Activated CD8-positive, alpha-beta memory T cell treated with anti-CD3 and anti-CD28 coated beads for 4 hours (primary cell): ENCODE results near the gene XCL2.
"Not testable (repeated sequence)": the region's sequence is repeated elsewhere in the genome, so short reads cannot be mapped to it uniquely, and the experiment has no call there.

Experiments used
- DNase-seq, 2 donors: peaks; one replicate each; pipeline ENCODE4 v3.0.0-alpha.2; 2020; ENCODE audit warnings: low read depth in 2 of 2

Gene XCL2

DNA sequence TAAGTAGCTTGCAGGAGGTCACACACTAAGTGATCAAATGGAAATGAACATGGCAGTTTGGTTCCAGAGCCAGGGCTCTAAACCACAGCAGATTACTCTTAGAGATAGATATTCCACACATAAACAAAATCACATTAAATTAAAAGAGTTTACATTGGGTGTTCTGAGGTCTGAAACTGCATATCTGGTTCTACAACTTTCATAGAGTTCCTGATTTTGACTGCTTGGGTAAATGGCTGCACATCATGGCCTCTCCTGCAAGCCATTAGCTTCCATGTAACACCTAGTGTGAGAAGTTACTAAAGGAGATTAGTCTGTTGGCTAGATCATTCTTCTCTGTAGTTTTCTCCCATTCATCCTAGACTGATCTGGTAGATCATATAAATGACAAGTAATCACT lies 12.8 kb upstream of the XCL2 start:
- DNase-seq: no peak

GRCh38 chr1:168555508-168556046 lies 11.8 kb upstream of the XCL2 start:
- no peak for DNase-seq

DNA sequence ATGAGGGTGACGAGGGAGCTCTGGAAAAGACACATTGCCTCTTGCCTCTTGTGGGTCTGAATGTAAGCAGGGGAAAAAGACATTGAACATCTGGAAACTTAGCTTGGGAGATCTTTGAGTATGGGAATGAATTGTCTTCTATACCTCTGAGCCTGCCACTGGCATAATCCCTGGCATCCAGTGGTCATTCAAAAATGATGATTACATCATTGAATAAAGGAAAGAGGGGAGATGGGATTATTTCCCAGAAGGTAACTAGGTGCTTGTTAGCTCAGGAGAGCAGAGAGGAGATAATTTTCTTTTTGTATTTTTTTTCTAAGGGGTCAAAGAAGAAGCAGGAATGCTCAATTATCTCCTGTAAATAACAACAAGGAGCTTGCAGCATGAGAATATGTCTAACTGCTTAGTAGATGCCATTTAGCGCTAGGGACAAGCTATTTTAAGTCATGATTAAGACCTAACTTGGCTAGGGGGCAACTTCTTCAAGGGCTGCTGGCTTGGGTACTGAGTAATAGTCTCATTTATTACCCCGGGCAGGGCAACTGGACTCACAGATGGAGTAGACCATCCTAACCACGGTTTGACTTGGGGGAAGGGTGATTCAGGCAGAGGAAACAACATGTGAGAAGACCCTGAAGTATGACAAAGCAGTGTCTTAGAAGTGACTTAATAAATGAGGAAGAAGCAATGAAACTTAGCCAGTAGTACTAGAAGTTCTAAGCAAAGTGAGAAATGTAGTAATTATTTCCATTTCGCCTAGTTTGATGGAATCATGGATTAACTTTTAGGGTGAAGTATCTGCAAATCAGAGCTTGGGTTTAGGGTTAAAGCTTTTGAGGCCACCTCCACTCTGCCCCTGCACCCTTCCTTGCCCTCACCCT lies 11.0 kb upstream of the XCL2 start:
- no peak for DNase-seq

- no peak for DNase-seq
These were observed 10.1 kb upstream of the XCL2 start for GRCh38 chr1:168553680-168554553.

- no peak for DNase-seq
These were observed 9.2 kb upstream of the XCL2 start for GRCh38 chr1:168552961-168553360.

- DNase-seq: no peak
These were observed 7.9 kb upstream of the XCL2 start for GRCh38 chr1:168551688-168552087.

- no peak for DNase-seq
These were observed 7.2 kb upstream of the XCL2 start for GRCh38 chr1:168550971-168551370.

DNA sequence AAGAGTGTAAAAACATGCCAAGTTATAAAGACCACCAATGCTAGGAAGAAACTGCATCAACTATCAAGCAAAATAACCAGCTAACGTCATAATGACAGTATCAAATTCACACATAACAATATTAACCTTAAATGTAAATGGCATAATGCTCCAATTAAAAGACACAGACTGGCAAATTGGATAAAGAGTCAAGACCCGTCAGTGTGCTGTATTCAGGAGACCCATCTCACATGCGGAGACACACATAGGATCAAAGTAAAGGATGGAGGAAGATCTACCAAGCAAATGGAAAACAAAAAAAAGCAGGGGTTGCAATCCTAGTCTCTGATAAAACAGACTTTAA lies 2.7 kb upstream of the XCL2 start:
- not testable (repeated sequence) for DNase-seq

DNA sequence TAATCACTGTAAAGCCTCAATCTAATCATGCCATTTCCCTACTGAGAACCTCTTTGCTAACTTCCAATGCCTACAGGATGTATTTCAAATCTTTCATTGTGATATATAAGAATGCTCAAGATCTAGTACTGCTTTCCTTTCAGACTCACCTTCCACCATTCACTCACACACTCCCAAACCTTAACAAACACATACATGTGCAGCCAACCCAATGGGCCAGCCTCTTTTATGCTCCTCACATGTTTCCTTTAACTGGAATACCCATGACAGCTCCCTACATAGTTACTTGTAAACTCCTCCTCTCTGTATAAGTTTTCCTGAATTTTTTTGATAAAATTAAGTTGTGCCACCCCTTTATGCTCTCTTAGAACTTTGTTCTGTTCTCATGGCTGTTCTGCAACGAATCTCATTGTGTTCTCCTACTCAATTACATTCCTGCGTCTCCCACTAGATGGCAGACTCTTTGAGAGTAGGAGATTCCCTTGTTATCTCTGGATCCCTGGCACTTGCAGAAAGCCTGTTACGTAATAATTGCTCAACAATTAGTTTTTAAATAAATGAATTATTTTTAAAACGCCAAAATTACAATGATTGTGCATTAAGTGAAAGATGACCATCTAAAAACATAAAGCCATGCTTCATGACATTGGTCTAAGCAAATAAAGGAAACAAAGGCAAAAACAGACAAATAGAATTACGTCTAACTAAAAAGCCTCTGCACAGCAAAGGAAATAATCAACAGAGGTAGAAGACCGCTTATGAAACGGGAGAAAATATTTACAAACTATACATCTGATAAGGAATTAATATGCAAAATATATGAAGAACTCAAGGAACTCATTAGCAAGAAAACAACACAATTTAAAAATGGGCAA lies 2.1 kb upstream of the XCL2 start:
- DNase-seq: not testable (repeated sequence)

DNA sequence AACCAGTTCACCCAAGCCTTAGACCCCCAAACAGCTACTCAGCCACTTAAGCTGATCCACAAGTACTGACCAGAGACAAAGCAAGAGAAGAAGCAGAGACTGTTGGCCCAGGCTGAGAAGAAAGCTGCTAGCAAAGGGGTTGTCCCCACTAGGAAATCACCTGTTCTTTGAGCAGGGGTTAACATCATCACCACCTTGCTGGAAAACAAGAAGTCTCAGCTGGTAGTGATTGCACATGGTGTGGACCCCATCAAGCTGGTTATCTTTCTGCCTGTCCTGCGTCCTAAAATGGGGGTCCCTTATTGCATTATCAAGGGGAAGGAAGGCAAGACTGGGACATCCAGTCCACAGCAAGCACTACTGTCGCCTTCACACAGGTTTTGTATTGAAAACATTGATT lies 819 bp downstream of the XCL2 start:
- DNase-seq: not testable (repeated sequence)

GRCh38 chr1:168540798-168541197 lies 3.0 kb downstream of the XCL2 start:
- DNase-seq: not testable (repeated sequence)

DNA sequence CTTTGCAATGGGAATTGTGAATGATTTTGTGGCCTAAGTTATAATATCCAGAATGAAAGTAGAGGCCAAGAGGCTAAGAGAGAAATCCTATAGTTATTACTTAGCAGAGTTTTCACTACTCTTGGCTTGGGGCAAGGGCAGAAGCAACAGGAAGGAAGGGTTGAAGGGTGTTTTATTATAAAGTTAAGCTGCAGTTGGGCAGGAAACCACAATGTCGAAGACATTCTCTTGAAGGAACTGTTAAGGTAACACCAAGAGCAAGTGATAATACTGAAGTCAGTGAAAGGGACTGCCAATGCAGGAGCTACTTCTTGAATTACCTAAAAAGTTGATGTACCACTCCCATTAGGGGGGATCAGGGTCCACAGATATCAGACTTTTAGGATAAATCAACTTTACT lies 8.3 kb downstream of the XCL2 start:
- no peak for DNase-seq

DNA sequence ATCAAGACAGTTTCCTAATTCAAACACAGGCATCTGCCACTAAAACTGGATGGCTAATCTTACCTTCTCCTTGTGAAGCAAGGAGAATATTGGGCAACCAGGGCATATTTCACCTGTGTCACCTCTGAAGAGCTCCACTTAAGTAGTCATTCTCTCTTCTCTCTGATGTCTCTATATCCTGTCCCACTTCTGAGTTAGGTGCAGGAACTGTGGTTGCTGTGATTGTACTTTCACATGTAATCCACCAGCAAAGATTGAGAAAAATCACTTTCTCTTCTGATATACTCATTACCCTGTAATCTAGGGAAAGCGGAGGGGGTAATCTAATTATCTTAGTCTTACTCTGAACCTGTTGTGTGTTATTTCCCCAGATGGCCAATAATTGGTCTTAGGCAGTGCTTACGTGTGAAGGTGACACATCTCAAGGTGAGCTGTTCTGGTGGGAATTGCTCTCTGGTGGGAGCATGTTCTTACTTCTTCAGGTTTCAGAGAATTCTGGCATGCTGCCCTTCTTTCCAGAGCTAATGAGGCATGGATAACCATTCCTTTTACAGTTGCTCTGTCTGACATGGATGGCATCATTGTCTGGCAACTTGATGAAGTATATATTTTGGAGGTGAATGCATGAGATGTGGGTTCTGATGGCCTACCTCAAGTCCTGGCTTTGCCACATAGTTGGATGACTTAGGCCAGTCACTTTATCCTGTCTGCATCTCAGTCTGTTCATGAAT lies 12.0 kb downstream of the XCL2 start:
- DNase-seq: no peak

- DNase-seq: no peak
These were observed 14.3 kb downstream of the XCL2 start for GRCh38 chr1:168529518-168529917.

DNA sequence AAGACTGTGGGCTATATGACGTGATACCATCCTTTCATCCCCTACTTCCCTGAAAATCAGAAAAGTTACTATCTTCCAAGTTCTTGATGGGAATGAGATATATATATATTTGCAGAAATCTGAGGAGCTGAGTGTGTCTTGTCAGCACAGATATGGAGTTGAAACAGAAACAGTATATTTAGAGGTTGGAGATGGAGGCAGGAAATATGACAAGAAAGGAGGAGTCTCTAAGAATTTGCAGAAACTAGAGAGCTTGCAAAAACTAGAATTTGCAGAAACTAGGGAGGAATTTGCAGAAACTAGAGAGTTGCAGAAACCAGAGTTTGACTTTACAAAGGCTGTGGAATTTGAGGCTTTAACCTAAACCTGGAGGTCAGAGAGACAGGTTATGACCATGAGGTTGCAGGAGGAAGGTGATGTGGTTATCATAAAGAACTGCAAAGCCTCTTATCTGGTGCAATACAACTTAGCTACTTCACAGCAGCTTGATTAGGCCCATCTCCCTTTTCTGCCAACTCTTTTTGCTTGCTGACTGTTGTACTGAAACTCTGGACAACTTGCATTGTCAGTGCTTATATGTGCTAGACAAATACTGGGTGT lies 22.3 kb downstream of the XCL2 start:
- no peak for DNase-seq

GRCh38 chr1:168520832-168521231 lies 23.0 kb downstream of the XCL2 start:
- no peak for DNase-seq

- DNase-seq: no peak
These were observed 23.6 kb downstream of the XCL2 start for GRCh38 chr1:168520052-168520751.

DNA sequence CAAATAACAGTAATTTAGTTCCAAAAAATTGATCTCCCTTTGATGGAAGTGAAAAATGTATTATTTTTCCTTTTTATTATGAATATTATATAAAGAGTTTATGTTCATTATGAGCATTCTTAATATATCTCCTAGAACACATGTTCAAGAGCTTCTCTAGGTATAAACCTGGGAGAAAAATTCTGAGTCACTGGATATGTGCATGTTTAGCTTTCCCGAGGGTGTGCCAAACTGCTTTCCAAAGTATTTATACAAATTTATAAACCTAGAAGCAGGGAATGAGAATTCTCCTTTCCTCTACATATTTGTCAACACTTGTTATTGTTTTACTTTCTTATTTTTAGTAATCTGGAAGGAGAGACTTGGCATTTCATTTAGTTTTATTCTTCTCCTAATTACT lies 25.0 kb downstream of the XCL2 start:
- DNase-seq: no peak

DNA sequence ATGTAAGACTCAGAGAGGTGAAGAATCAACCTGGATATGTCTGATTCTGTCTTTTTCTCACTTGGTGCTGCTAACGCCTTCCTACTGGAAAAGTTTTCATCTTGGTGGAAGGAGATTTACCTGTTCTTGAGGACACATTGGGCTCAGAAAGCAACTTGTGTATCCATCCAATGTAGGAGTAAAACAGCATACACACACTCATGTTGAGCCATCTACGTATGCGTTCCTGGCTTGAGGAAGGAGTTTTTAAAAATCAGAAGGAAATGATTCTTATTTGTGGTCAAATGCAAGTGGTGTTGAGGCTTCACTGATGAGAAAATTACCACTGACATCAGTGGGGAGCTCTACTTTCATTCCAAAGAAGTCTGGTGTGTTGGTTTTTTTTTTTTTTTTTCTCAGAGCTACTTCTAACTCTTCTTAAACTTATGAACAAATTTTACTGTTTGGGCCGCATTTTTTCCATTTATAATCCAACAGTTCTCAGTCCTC lies 25.6 kb downstream of the XCL2 start:
- no peak for DNase-seq

DNA sequence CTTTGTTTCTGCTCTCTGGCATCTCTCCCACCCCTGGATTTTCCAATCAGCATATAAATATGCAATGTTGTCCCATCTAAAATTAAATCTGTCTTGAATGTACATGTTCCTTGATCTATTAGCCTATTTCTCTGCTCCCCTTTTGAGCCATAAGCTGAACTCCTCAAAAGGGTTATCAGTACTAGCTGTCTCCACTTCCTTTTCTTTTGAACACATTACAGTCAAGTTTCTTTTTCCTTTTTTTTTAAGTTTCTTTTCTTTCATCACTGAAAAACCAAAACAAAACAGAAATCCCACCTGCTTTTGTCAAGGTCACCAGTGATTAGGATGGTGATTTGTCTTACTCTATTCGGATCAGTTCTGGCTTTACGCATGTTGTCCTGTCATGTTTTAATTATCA lies 29.3 kb downstream of the XCL2 start:
- no peak for DNase-seq
